ENCODE data around the gene LRTM2. TPM values are rescaled to one million over a fixed set of nuclear protein-coding genes. Genes with fewer than 3 reads are reported as not detected.
A peak's percentile ranks its signal among the peaks of the same experiment; 100 is the strongest.

LRTM2 gene
- total RNA-seq, 1 experiment from 2014 or later: not detected

DNA sequence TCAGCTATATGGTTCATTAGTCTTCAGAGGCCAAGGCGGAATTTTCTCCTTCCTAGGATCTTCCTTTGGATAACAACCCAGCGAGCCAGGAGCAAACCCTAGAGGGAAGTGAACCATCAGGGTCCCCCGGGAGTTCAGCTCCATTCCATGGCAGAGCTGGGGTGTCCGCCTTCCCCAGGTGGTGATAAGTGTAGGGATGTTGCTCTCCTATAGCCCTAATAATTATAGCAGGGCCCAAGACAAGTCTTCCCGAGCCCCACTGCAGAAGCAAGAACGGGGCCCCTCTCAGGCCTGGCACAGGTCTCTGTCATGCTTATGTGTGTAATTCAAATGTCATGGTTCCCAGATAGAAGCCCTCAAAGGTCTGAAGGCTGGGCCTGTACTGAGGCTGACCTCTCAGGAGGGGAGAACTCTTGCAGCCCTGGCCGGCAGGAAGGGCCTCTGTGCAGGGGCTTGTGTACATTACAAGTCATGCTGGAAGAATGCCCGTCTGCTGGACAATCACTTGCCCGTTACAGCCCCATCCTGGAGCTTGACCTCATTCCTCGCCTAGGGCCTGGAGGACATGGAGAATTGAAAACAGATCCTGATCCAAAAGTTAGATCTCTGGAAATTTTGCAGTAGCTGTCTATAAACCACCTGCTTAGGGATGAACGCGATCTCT is 17.3 kb downstream of the LRTM2 start:
- no peaks in the 10 kb centered on the region for H3K27me3 ChIP-seq (ENCODE audit: control insufficient read depth, insufficient read depth, low read length)
- intact Hi-C loops (cut with micrococcal nuclease; ENCODE audit: unreplicated experiment): no loop called here
- BruUV-seq (replicated peaks): no TSS peak
- no peaks in the 10 kb centered on the region for H3K36me3 ChIP-seq (ENCODE audit: control insufficient read depth, insufficient read depth, low read length)
- no peak overlapping the region for H3K4me3 ChIP-seq (ENCODE audit: low read depth in 2 of 2, low read length in 2 of 2)
- no peak overlapping the region for H3K27ac ChIP-seq (ENCODE audit: low read length)
- in situ Hi-C loops (cut with HindIII; ENCODE audit: low pct_unique_long_range_greater_than_20kb, low sequenced_read_pairs): no loop called here
- ATAC-seq: peak; percentile 84
- peaks cover 4% of the 10 kb centered on the region; the same call in 1 of the 2 replicates for H3K4me1 ChIP-seq (ENCODE audit: control insufficient read depth, insufficient read depth, low read length)
- ChIA-PET CTCF (interaction anchor here (0.5 kb wide), 1 partner anchor 325 kb away, joined by 6 read pairs; no protein-coding TSS in a partner anchor), POLR2A (no interaction called here)
- DNase-seq (ENCODE audit: low read depth, low spot score): no peak
- TF ChIP-seq SIN3A (IDR thresholded peaks at IDR 0.05; ENCODE audit: borderline replicate concordance, insufficient read depth, low read depth, low read length) (no peak), POLR2AphosphoS5 (IDR thresholded peaks at IDR 0.05; ENCODE audit: low read depth, low read length) (no peak), TCF7L2 (IDR thresholded peaks at IDR 0.05; ENCODE audit: low read depth, low read length) (no peak)
- TF ChIP-seq, protein P1, sequence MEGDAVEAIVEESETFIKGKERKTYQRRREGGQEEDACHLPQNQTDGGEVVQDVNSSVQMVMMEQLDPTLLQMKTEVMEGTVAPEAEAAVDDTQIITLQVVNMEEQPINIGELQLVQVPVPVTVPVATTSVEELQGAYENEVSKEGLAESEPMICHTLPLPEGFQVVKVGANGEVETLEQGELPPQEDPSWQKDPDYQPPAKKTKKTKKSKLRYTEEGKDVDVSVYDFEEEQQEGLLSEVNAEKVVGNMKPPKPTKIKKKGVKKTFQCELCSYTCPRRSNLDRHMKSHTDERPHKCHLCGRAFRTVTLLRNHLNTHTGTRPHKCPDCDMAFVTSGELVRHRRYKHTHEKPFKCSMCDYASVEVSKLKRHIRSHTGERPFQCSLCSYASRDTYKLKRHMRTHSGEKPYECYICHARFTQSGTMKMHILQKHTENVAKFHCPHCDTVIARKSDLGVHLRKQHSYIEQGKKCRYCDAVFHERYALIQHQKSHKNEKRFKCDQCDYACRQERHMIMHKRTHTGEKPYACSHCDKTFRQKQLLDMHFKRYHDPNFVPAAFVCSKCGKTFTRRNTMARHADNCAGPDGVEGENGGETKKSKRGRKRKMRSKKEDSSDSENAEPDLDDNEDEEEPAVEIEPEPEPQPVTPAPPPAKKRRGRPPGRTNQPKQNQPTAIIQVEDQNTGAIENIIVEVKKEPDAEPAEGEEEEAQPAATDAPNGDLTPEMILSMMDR (IDR thresholded peaks at IDR 0.05): no peak
- TF ChIP-seq, protein P2, sequence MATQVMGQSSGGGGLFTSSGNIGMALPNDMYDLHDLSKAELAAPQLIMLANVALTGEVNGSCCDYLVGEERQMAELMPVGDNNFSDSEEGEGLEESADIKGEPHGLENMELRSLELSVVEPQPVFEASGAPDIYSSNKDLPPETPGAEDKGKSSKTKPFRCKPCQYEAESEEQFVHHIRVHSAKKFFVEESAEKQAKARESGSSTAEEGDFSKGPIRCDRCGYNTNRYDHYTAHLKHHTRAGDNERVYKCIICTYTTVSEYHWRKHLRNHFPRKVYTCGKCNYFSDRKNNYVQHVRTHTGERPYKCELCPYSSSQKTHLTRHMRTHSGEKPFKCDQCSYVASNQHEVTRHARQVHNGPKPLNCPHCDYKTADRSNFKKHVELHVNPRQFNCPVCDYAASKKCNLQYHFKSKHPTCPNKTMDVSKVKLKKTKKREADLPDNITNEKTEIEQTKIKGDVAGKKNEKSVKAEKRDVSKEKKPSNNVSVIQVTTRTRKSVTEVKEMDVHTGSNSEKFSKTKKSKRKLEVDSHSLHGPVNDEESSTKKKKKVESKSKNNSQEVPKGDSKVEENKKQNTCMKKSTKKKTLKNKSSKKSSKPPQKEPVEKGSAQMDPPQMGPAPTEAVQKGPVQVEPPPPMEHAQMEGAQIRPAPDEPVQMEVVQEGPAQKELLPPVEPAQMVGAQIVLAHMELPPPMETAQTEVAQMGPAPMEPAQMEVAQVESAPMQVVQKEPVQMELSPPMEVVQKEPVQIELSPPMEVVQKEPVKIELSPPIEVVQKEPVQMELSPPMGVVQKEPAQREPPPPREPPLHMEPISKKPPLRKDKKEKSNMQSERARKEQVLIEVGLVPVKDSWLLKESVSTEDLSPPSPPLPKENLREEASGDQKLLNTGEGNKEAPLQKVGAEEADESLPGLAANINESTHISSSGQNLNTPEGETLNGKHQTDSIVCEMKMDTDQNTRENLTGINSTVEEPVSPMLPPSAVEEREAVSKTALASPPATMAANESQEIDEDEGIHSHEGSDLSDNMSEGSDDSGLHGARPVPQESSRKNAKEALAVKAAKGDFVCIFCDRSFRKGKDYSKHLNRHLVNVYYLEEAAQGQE (IDR thresholded peaks at IDR 0.05; ENCODE audit: insufficient read depth in 1 of 2, low read depth in 2 of 2, low read length in 1 of 2): no peak
- H3K9me3 ChIP-seq (ENCODE audit: control insufficient read depth, insufficient read depth, low read depth, low read length): no peaks in the 10 kb centered on the region

DNA sequence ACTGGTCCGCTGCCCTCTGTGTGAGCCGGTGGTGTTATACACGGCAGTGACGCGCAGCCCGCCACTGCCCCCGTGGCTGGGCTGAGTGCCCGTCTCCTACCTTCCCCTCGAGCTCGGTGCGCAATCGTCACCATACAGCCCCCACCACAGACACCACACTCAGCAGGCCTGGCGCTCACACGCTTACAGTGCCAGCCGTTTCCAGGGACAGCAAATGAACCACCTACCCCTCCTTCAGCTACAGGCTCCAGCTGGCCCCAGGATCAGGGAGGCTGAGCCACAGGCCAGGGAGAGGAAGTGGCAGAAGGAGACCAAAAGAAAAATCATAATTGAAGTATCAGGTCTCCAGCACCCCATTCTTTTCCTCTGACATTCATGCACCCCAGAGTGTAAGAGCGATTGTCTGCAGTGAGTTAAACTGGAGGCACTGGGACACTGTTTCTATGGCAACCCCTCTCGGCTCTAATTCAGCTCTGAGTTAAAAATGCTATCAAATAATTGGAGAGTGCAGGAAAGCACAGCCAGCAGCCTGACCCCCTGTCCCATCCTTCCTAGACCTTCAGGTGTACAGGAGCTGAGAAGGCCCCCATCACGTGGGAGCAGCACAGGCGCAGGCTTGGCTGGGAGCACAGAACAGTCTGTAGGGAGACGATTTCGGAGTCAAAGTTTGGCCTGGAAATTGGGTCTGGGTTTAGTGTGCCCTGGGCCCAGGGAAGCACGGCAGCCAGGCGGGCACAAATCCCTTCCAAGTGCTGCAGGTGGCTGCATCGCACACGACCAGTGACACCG is 18.0 kb downstream of the LRTM2 start:
- Histone ChIP-seq H3K36me3 (ENCODE audit: control insufficient read depth, insufficient read depth, low read length) (no peaks in the 10 kb centered on the region), H3K27me3 (ENCODE audit: control insufficient read depth, insufficient read depth, low read length) (no peaks in the 10 kb centered on the region), H3K27ac (ENCODE audit: low read length) (no peak overlapping the region), H3K4me1 (ENCODE audit: control insufficient read depth, insufficient read depth, low read length) (peaks cover 4% of the 10 kb centered on the region; the same call in 1 of the 2 replicates), H3K4me3 (ENCODE audit: low read depth in 2 of 2, low read length in 2 of 2) (no peak overlapping the region), H3K9me3 (ENCODE audit: control insufficient read depth, insufficient read depth, low read depth, low read length) (no peaks in the 10 kb centered on the region)
- no peak for DNase-seq (ENCODE audit: low read depth, low spot score)
- BruUV-seq (replicated peaks): no TSS peak
- peak; percentile 25; the same call in 1 of the 2 replicates for ATAC-seq
- in situ Hi-C loops (cut with HindIII; ENCODE audit: low pct_unique_long_range_greater_than_20kb, low sequenced_read_pairs) (no loop called here), intact Hi-C loops (cut with micrococcal nuclease; ENCODE audit: unreplicated experiment) (no loop called here)
- ChIA-PET POLR2A (no interaction called here), CTCF (no interaction called here)
- TF ChIP-seq SIN3A (IDR thresholded peaks at IDR 0.05; ENCODE audit: borderline replicate concordance, insufficient read depth, low read depth, low read length) (no peak), TCF7L2 (IDR thresholded peaks at IDR 0.05; ENCODE audit: low read depth, low read length) (no peak), POLR2AphosphoS5 (IDR thresholded peaks at IDR 0.05; ENCODE audit: low read depth, low read length) (no peak)
- TF ChIP-seq, protein P1 (IDR thresholded peaks at IDR 0.05): no peak
- TF ChIP-seq, protein P2 (IDR thresholded peaks at IDR 0.05; ENCODE audit: insufficient read depth in 1 of 2, low read depth in 2 of 2, low read length in 1 of 2): no peak
